ENCODE measurements around the gene YWHAH. TPM values are rescaled to one million over a fixed set of nuclear protein-coding genes. Genes with fewer than 3 reads are reported as not detected.

Gene YWHAH
- total RNA-seq, 1 donor from 2014 or later, result 67.2 TPM

DNA sequence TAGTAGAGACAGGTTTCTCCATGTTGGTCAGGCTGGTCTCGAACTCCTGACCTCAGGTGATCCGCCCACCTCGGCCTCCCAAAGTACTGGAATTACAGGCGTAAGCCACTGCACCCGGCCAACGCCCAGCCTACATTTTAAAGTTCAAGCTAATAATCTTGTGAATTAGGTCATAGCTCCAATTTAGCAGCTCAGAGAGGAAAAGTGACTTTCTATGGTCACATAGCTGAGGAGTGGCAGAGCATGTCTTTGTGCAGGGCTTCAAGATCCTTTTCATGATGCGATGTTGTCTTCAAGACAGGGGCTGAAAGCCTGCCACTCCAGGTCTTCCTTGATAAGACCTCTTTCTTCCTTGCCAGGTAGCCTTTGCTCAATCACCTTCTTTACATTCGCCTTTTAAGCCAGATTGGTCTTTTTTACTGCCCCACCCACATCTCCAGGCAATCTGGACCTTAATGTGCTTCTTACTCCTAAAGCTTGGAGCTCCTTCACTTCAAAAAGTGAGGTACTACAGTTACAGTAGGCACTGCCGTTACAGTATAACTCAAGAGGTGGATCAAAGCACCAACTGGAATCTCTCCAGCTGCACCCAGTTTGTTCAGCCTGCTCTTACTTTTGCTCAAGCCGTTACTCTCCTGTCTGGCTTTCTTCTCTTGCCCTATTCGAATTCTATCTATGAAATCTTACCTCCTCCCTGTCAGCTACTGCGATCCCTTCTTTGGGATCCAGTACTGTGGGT is 18.2 kb downstream of the YWHAH start:
- peaks cover 6% of the 10 kb centered on the region for H3K4me1 ChIP-seq
- no peak for DNase-seq
- H3K9me3 ChIP-seq (replicated peaks), result no peaks in the 10 kb centered on the region
- intact Hi-C loops (cut with micrococcal nuclease), result no loop called here
- TF ChIP-seq, protein P1, sequence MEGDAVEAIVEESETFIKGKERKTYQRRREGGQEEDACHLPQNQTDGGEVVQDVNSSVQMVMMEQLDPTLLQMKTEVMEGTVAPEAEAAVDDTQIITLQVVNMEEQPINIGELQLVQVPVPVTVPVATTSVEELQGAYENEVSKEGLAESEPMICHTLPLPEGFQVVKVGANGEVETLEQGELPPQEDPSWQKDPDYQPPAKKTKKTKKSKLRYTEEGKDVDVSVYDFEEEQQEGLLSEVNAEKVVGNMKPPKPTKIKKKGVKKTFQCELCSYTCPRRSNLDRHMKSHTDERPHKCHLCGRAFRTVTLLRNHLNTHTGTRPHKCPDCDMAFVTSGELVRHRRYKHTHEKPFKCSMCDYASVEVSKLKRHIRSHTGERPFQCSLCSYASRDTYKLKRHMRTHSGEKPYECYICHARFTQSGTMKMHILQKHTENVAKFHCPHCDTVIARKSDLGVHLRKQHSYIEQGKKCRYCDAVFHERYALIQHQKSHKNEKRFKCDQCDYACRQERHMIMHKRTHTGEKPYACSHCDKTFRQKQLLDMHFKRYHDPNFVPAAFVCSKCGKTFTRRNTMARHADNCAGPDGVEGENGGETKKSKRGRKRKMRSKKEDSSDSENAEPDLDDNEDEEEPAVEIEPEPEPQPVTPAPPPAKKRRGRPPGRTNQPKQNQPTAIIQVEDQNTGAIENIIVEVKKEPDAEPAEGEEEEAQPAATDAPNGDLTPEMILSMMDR (IDR thresholded peaks at IDR 0.05; ENCODE audit: borderline replicate concordance), result no peak
- H3K27me3 ChIP-seq (ENCODE audit: low read depth), result no peaks in the 10 kb centered on the region
- H3K27ac ChIP-seq (replicated peaks), result peak overlapping the region; percentile 0
- no peak overlapping the region for H3K4me3 ChIP-seq
- peaks cover 9% of the 10 kb centered on the region for H3K36me3 ChIP-seq

DNA sequence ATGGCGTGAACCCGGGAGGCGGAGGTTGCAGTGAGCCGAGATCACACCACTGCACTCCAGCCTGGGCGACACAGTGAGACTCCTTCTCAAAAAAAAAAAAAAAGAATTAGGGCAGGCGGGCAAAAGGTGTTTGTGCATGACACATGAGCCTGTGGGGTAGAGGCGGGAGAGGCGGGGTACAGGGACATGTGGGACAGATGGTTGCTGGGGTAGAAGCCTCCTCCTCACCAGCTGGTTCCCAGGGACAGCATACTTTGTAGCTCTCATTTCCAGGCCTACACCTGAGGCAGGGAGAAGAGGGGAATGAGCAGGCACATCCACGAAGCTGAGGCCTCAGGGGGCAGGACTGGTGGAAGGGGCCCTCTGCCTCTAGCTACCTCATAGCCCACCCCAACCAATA is 23.7 kb downstream of the YWHAH start:
- TF ChIP-seq, protein P1 (IDR thresholded peaks at IDR 0.05; ENCODE audit: borderline replicate concordance), result no peak
- H3K4me3 ChIP-seq, result no peak overlapping the region
- DNase-seq, result no peak
- H3K27me3 ChIP-seq (ENCODE audit: low read depth), result no peaks in the 10 kb centered on the region
- H3K36me3 ChIP-seq, result no peaks in the 10 kb centered on the region
- no peak overlapping the region for H3K27ac ChIP-seq (replicated peaks)
- H3K4me1 ChIP-seq, result peaks cover 12% of the 10 kb centered on the region
- intact Hi-C loops (cut with micrococcal nuclease), result loop anchor here (2.0 kb wide), 1 partner anchor 15 kb away; no protein-coding TSS in a partner anchor
- no peaks in the 10 kb centered on the region for H3K9me3 ChIP-seq (replicated peaks)

DNA sequence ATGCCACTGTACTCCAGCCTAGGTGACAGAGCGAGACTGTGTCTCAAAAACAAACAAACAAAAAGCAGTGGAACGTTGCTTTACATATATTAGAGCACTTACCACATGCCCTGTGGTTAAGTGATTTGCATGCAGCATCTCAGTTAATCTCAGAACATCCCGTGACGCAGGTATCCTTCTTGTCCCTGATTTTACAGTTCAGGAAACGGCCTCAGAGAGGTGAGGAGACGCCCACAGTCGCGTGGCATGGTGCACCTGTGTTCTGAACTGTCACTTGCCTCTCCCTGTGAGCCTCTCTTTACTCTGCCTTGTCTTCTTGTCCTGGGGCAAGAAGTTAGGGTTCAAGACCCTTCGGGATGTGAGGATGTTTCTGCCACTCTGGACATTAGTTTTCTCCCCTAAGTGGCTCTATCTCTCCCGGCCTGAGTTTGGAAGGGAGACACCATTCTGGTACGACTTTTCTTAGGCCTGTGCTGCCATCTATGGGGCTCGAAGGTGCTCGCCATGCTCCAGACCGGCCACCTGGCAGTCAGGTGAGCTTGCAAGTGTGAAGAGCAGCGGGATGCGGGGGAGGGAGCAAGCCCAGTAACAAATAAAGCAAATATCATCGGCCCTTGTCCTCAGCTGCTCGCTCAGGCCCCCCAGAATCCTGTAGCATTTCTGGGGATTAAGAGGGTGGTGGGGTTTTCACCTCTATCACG is 25.6 kb downstream of the YWHAH start:
- intact Hi-C loops (cut with micrococcal nuclease), result loop anchor here (2.0 to 10.0 kb wide), 2 partner anchors 17 to 295 kb away; no protein-coding TSS in a partner anchor
- Histone ChIP-seq H3K4me3 (peak overlapping the region; percentile 66), H3K4me1 (peaks cover 20% of the 10 kb centered on the region), H3K27ac (replicated peaks) (no peak overlapping the region), H3K27me3 (ENCODE audit: low read depth) (no peaks in the 10 kb centered on the region), H3K9me3 (replicated peaks) (no peaks in the 10 kb centered on the region), H3K36me3 (no peaks in the 10 kb centered on the region)
- TF ChIP-seq, protein P1 (IDR thresholded peaks at IDR 0.05; ENCODE audit: borderline replicate concordance), result no peak
- DNase-seq, result peak; percentile 29

DNA sequence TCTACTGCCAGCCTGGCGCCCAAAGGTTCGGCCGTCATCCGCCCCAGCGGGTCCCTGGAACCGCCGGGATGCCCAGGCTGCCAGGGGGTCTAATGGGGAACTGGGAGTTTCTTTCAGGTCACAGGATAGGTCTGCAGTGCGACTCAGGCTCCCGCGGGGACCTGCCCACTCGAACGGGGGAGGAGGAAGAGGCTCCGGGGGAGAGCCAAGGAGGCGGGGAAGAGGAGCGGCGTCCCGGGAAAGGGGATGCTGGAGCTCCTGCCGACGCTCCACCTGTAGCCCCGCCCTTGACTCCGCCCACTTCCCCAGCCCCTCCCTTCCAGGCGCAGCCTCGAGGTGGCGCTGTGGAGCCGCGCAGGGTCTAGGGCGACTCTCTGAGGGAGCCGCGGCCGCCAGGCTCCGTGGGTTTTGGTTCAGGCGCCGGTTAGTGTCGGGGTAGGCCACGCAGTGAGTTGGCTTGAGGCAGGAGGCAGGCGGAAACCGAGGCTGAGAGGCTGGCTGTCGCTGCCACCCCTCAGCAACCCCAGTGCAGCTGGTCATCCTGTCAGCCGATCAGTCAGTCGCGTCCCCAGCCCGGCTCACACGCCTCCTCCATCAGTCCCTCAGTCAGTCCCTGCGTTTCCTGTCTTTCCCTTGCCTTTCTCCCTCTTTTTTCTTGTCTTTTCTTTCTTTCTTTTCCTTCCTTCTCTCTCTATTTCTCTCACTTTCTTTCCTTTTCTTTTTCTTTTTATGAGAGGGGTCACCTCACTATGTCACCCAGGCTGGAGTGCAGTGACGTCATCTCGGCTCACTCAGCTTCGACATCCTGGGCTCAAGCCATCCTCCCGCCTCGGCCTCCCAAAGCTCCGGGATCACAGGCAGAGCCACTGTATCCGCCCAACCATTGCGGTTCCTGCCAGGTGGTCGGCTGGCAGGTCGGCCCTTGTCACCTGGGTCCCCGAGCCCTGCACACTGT is 26.4 kb downstream of the YWHAH start:
- Histone ChIP-seq H3K36me3 (no peaks in the 10 kb centered on the region), H3K4me3 (peak overlapping the region; percentile 66), H3K27ac (replicated peaks) (no peak overlapping the region), H3K27me3 (ENCODE audit: low read depth) (no peaks in the 10 kb centered on the region), H3K9me3 (replicated peaks) (no peaks in the 10 kb centered on the region), H3K4me1 (peaks cover 20% of the 10 kb centered on the region)
- TF ChIP-seq, protein P1 (IDR thresholded peaks at IDR 0.05; ENCODE audit: borderline replicate concordance), result peak; percentile 92
- intact Hi-C loops (cut with micrococcal nuclease), result loop anchor here (10.0 kb wide), 1 partner anchor 294 kb away; no protein-coding TSS in a partner anchor
- DNase-seq, result peak; percentile 77

DNA sequence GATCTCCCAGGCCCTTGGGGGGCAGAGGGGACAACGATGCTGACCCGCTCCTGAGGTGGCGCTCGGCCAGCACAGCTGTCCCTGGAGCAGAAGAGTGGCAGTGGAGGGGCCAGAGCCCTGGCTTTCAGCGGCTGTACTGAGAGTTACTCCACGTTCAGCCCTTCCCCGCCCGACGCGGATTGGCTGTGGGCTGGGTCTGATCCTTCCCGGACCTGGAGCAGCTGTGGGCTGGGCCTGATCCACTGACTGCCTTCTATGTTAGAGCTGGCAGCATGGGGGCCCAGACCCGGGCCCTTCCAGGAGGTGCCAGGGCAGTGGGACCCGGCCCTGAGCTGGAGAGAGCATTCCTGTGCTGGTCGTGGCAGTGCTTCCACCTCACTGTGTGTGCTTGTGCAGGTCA is 27.8 kb downstream of the YWHAH start:
- TF ChIP-seq, protein P1 (IDR thresholded peaks at IDR 0.05; ENCODE audit: borderline replicate concordance), result no peak
- Histone ChIP-seq H3K4me1 (peaks cover 20% of the 10 kb centered on the region), H3K27me3 (ENCODE audit: low read depth) (no peaks in the 10 kb centered on the region), H3K27ac (replicated peaks) (no peak overlapping the region), H3K36me3 (no peaks in the 10 kb centered on the region), H3K4me3 (no peak overlapping the region), H3K9me3 (replicated peaks) (no peaks in the 10 kb centered on the region)
- intact Hi-C loops (cut with micrococcal nuclease), result loop anchor here (10.0 kb wide), 1 partner anchor 293 kb away; no protein-coding TSS in a partner anchor
- DNase-seq, result no peak
